Measurements from ENCODE around the gene ZSCAN4. TPM values are rescaled to one million over a fixed set of nuclear protein-coding genes. Genes with fewer than 3 reads are reported as not detected.

ZSCAN4 gene
- total RNA-seq, 1 donor from 2014 or later, result not detected

- DNase-seq (ENCODE audit: low spot score in 2 of 2, unreplicated experiment in 2 of 2), result no peak
- no peak overlapping the region for H3K27ac Mint-ChIP-seq
- peaks cover 17% of the 10 kb centered on the region for H3K4me1 Mint-ChIP-seq
- H3K36me3 Mint-ChIP-seq, result peaks cover 74% of the 10 kb centered on the region
- TF ChIP-seq CTCF (IDR thresholded peaks at IDR 0.05; ENCODE audit: unreplicated experiment), result no peak
- H3K9me3 Mint-ChIP-seq, result peaks cover 66% of the 10 kb centered on the region
- H3K4me3 Mint-ChIP-seq, result no peak overlapping the region
- H3K27me3 Mint-ChIP-seq (ENCODE audit: low read depth), result no peaks in the 10 kb centered on the region
Observed at GRCh38 chr19:57637379-57637778, 31.4 kb upstream of the ZSCAN4 start.

- TF ChIP-seq CTCF (IDR thresholded peaks at IDR 0.05; ENCODE audit: unreplicated experiment), result no peak
- Mint-ChIP-seq H3K27me3 (ENCODE audit: low read depth) (no peaks in the 10 kb centered on the region), H3K36me3 (peaks cover 73% of the 10 kb centered on the region), H3K27ac (no peak overlapping the region), H3K4me1 (no peaks in the 10 kb centered on the region), H3K4me3 (no peak overlapping the region), H3K9me3 (peaks cover 72% of the 10 kb centered on the region)
- DNase-seq (ENCODE audit: low spot score in 2 of 2, unreplicated experiment in 2 of 2), result no peak
Observed at GRCh38 chr19:57641715-57642234, 27.0 kb upstream of the ZSCAN4 start.

GRCh38 chr19:57642396-57643046 lies 26.2 kb upstream of the ZSCAN4 start:
- TF ChIP-seq CTCF (IDR thresholded peaks at IDR 0.05; ENCODE audit: unreplicated experiment), result no peak
- Mint-ChIP-seq H3K9me3 (peaks cover 70% of the 10 kb centered on the region), H3K4me3 (no peak overlapping the region), H3K4me1 (no peaks in the 10 kb centered on the region), H3K27me3 (ENCODE audit: low read depth) (no peaks in the 10 kb centered on the region), H3K27ac (no peak overlapping the region), H3K36me3 (peaks cover 66% of the 10 kb centered on the region)
- DNase-seq (ENCODE audit: low spot score in 2 of 2, unreplicated experiment in 2 of 2), result no peak

GRCh38 chr19:57643734-57644133 lies 25.0 kb upstream of the ZSCAN4 start:
- peaks cover 63% of the 10 kb centered on the region for H3K9me3 Mint-ChIP-seq
- peaks cover 57% of the 10 kb centered on the region for H3K36me3 Mint-ChIP-seq
- no peak overlapping the region for H3K27ac Mint-ChIP-seq
- H3K4me3 Mint-ChIP-seq, result no peak overlapping the region
- TF ChIP-seq CTCF (IDR thresholded peaks at IDR 0.05; ENCODE audit: unreplicated experiment), result no peak
- DNase-seq (ENCODE audit: low spot score in 2 of 2, unreplicated experiment in 2 of 2), result no peak
- H3K4me1 Mint-ChIP-seq, result no peaks in the 10 kb centered on the region
- H3K27me3 Mint-ChIP-seq (ENCODE audit: low read depth), result no peaks in the 10 kb centered on the region

- Mint-ChIP-seq H3K36me3 (peaks cover 10% of the 10 kb centered on the region), H3K27ac (no peak overlapping the region), H3K27me3 (ENCODE audit: low read depth) (no peaks in the 10 kb centered on the region), H3K4me1 (no peaks in the 10 kb centered on the region), H3K9me3 (peaks cover 45% of the 10 kb centered on the region), H3K4me3 (no peak overlapping the region)
- no peak for TF ChIP-seq CTCF (IDR thresholded peaks at IDR 0.05; ENCODE audit: unreplicated experiment)
- no peak for DNase-seq (ENCODE audit: low spot score in 2 of 2, unreplicated experiment in 2 of 2)
Observed at GRCh38 chr19:57648331-57649003, 20.3 kb upstream of the ZSCAN4 start.

Measured in mesothelial cell of epicardium (in vitro differentiated cells).